ENCODE data around the gene KRTAP5-1.

DNA sequence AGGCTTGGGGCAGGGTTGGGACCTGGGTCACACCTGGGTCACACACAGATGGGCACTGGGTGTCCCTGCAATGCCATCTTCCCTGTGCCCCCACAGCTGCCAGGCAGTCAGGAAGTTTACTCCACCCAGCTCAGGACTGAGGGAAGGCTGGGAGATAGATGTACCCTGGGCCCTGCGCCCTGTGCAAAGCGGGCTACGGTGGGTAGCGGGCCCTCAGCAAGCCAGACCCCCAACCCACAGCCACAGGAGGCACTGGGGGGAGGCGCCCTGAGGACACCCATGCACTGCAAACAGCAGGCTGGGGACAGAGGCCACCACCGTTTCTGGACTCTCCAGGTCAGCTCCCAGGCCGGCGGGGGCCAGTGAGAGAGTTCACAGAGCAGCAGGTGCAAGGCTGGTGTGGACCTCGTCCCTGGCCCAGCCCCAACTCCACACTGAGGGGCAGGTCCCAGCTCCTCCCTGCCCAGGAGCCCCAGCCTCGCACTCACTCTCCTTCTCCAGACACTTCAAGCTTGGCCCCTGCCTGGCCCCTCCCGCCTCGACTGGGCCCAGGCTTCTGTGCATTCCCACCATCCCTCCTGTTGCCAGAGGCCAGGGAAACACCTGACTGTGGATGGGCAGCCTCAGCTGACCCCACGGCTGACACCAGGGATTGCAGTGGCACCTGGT is 17.9 kb downstream of the KRTAP5-1 start:
- TF ChIP-seq EZH2phosphoT487 (IDR thresholded peaks at IDR 0.05; ENCODE audit: borderline replicate concordance, low read depth), result no peak
- TF ChIP-seq, protein P1, sequence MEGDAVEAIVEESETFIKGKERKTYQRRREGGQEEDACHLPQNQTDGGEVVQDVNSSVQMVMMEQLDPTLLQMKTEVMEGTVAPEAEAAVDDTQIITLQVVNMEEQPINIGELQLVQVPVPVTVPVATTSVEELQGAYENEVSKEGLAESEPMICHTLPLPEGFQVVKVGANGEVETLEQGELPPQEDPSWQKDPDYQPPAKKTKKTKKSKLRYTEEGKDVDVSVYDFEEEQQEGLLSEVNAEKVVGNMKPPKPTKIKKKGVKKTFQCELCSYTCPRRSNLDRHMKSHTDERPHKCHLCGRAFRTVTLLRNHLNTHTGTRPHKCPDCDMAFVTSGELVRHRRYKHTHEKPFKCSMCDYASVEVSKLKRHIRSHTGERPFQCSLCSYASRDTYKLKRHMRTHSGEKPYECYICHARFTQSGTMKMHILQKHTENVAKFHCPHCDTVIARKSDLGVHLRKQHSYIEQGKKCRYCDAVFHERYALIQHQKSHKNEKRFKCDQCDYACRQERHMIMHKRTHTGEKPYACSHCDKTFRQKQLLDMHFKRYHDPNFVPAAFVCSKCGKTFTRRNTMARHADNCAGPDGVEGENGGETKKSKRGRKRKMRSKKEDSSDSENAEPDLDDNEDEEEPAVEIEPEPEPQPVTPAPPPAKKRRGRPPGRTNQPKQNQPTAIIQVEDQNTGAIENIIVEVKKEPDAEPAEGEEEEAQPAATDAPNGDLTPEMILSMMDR (IDR thresholded peaks at IDR 0.05), result no peak

All from SK-N-SH (cell line).